ENCODE results near the gene PLCB1.

PLCB1 gene

GRCh38 chr20:8151372-8151771 lies 19.3 kb downstream of the PLCB1 start:
- no peak for TF ChIP-seq REST (IDR thresholded peaks at IDR 0.05; ENCODE audit: insufficient read depth in 1 of 2, low read depth in 2 of 2, low read length in 2 of 2)
- TF ChIP-seq FOXP2 (optimal IDR thresholded peaks at IDR 0.05; ENCODE audit: borderline replicate concordance, extremely low read depth, extremely low read length, insufficient read depth) = no peak
- TF ChIP-seq SIN3A (IDR thresholded peaks at IDR 0.05; ENCODE audit: borderline replicate concordance, insufficient read depth, low read length) = no peak
- no peak for TF ChIP-seq TAF1 (IDR thresholded peaks at IDR 0.05; ENCODE audit: borderline replicate concordance, insufficient read depth, low read length)
- no peak for TF ChIP-seq POLR2AphosphoS5 (IDR thresholded peaks at IDR 0.05; ENCODE audit: low read depth, low read length)

GRCh38 chr20:8152183-8152582 lies 20.1 kb downstream of the PLCB1 start:
- TF ChIP-seq SIN3A (IDR thresholded peaks at IDR 0.05; ENCODE audit: borderline replicate concordance, insufficient read depth, low read length) = no peak
- no peak for TF ChIP-seq POLR2AphosphoS5 (IDR thresholded peaks at IDR 0.05; ENCODE audit: low read depth, low read length)
- TF ChIP-seq FOXP2 (optimal IDR thresholded peaks at IDR 0.05; ENCODE audit: borderline replicate concordance, extremely low read depth, extremely low read length, insufficient read depth) = no peak
- TF ChIP-seq REST (IDR thresholded peaks at IDR 0.05; ENCODE audit: insufficient read depth in 1 of 2, low read depth in 2 of 2, low read length in 2 of 2) = no peak
- TF ChIP-seq TAF1 (IDR thresholded peaks at IDR 0.05; ENCODE audit: borderline replicate concordance, insufficient read depth, low read length) = no peak

DNA sequence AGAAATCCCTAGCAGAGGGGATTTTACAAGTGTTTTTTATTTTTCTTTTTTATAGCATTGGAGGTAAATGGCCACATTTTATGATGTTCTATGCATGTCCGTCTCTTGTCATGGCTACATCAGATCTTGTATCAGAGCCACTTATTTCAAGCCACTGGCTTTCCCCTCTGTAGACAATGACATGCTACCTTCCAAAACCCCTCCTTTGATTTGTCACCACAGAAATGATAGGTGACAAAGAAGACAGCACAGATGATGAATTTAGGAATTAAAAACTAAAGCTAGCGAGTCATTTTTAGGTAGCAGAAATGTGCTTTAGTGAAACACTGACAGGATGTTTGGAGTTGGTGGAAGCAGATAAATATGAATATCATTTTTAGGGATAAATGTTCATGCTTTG lies 20.8 kb downstream of the PLCB1 start:
- no peak for TF ChIP-seq REST (IDR thresholded peaks at IDR 0.05; ENCODE audit: insufficient read depth in 1 of 2, low read depth in 2 of 2, low read length in 2 of 2)
- TF ChIP-seq POLR2AphosphoS5 (IDR thresholded peaks at IDR 0.05; ENCODE audit: low read depth, low read length) = no peak
- no peak for TF ChIP-seq FOXP2 (optimal IDR thresholded peaks at IDR 0.05; ENCODE audit: borderline replicate concordance, extremely low read depth, extremely low read length, insufficient read depth)
- no peak for TF ChIP-seq SIN3A (IDR thresholded peaks at IDR 0.05; ENCODE audit: borderline replicate concordance, insufficient read depth, low read length)
- no peak for TF ChIP-seq TAF1 (IDR thresholded peaks at IDR 0.05; ENCODE audit: borderline replicate concordance, insufficient read depth, low read length)

DNA sequence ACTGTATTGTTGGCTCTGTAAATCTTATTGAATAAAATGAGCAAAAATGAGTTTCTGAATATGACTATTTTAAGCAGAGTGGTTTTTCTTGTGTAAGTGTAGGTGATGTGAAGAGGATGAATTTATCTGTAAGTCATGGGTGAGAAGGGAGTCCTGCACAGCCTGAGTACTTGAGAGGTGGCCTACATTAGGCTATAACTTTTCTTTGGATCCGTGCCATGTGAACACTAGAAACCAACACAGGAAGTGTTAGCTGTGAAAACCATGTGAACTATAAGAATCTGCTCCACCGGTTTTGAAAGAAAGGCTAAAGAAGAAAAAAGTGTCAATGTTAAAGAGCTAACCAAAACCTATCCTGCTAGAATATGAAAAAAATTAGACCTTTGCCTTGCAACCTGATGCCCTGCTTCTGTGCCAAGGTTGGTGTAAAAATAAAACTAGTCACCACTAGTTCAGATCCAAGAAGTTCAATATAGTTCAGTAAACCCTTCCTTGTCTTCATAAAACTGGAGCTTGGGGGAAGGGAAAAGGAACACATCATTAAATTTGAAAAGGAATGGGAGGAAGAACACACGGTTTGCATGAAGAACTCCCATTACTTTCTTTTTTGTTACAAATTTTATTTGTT lies 21.3 kb downstream of the PLCB1 start:
- no peak for TF ChIP-seq POLR2AphosphoS5 (IDR thresholded peaks at IDR 0.05; ENCODE audit: low read depth, low read length)
- TF ChIP-seq REST (IDR thresholded peaks at IDR 0.05; ENCODE audit: insufficient read depth in 1 of 2, low read depth in 2 of 2, low read length in 2 of 2) = no peak
- TF ChIP-seq FOXP2 (optimal IDR thresholded peaks at IDR 0.05; ENCODE audit: borderline replicate concordance, extremely low read depth, extremely low read length, insufficient read depth) = no peak
- no peak for TF ChIP-seq SIN3A (IDR thresholded peaks at IDR 0.05; ENCODE audit: borderline replicate concordance, insufficient read depth, low read length)
- no peak for TF ChIP-seq TAF1 (IDR thresholded peaks at IDR 0.05; ENCODE audit: borderline replicate concordance, insufficient read depth, low read length)
